HCT116 (cell line): ENCODE measurements around the gene TANC1. TPM values are rescaled to one million over a fixed set of nuclear protein-coding genes. Genes with fewer than 3 reads are reported as not detected.

Source experiments
- ATAC-seq: fragments of 200-7000 bp; cut with Tn5 transposase; 2 replicates; pipeline ENCODE4 v1.9.1; 2020; ENCODE audit warnings: mild to moderate bottlenecking, moderate library complexity
- BruUV-seq: library from RNA; stranded (reverse); fragments of 400-500 nt; replicated peaks from 2 replicates; lab custom pipeline; 2021; lab: Mats Ljungman, UMichigan
- CTCF ChIA-PET: fragments of 300-600 bp; sonication (Branson Sonifier 250); formaldehyde crosslinking; loops from one replicate; lab custom pipeline; 2021; ENCODE audit warnings: antibody characterized with exemption; lab: Charles Lee
- POLR2A ChIA-PET: fragments of 300-600, 350-600 bp; sonication (Branson Sonifier 250); formaldehyde crosslinking; loops from one replicate; lab custom pipeline; 2021; ENCODE audit warnings: antibody characterized with exemption; lab: Charles Lee
- RAD21 ChIA-PET, 2 experiments: fragments of 300-600 bp; sonication (Branson Sonifier 250); formaldehyde crosslinking; loops; one replicate each; lab custom pipeline; 2023; ENCODE audit warnings: low total read pairs in 2 of 2; ENCODE audit not compliant: uncharacterized antibody in 2 of 2, unreplicated experiment in 2 of 2, low non-redundant PET in 1 of 2; lab: Charles Lee
- DNase-seq: peaks from one replicate; pipeline ENCODE4 v3.0.0-alpha.2; 2010; ENCODE audit warnings: low read depth, low spot score
- H2AFZ ChIP-seq: fragments of 200-600 bp; shearing (Covaris generic), sonication (generic); 2 replicates; pipeline ENCODE4 v1.6.1; 2017; ENCODE audit warnings: low read depth, mixed run types, mixed read lengths, antibody characterized with exemption, low read length; ENCODE audit not compliant: poor library complexity, severe bottlenecking
- H3K27ac ChIP-seq: 2 replicates; pipeline ENCODE4 v1.5.1; 2012; ENCODE audit warnings: low read depth, low read length
- H3K27me3 ChIP-seq: fragments of 200-600 bp; sonication (generic); 2 replicates; pipeline ENCODE4 v1.6.1; 2016; ENCODE audit warnings: mixed run types, low read length, mixed read lengths; ENCODE audit not compliant: insufficient read depth
- H3K36me3 ChIP-seq, 2 experiments: fragments of 200-500 bp in 1 of 2; fragments of 200-600 bp in 1 of 2; sonication (Bioruptor generic) in 1 of 2; sonication (generic) in 1 of 2; 2 replicates each; pipeline versions ENCODE4 v1.5.1 to v1.6.1; 2014 to 2016; ENCODE audit warnings: low read length in 2 of 2, inconsistent platforms in 1 of 2, mixed read lengths in 1 of 2, mixed run types in 1 of 2; ENCODE audit not compliant: insufficient read depth in 2 of 2, control insufficient read depth in 1 of 2
- H3K4me1 ChIP-seq, 2 experiments: fragments of 200-600 bp in 1 of 2; sonication (generic) in 1 of 2; 2 replicates each; pipeline versions ENCODE4 v1.5.1 to v1.6.1; 2012 to 2017; ENCODE audit warnings: low read length in 2 of 2, inconsistent platforms in 1 of 2, mild to moderate bottlenecking in 1 of 2, mixed read lengths in 1 of 2, mixed run types in 1 of 2, moderate library complexity in 1 of 2; ENCODE audit not compliant: insufficient read depth in 2 of 2, control insufficient read depth in 1 of 2
- H3K4me2 ChIP-seq: fragments of 200-600 bp; sonication (generic); 2 replicates; pipeline ENCODE4 v1.6.1; 2017; ENCODE audit warnings: mixed run types, low read length, mixed read lengths
- H3K4me3 ChIP-seq, 2 experiments: fragments of 200-600 bp in 1 of 2; sonication (generic) in 1 of 2; replicated peaks in 1 of 2; 2 replicates each; pipeline ENCODE4 v1.5.1; 2011 to 2016; ENCODE audit warnings: low read length in 2 of 2, control low read depth in 1 of 2, low read depth in 1 of 2, mild to moderate bottlenecking in 1 of 2, mixed read lengths in 1 of 2, mixed run types in 1 of 2
- H3K79me2 ChIP-seq: fragments of 200-600 bp; sonication (generic); 2 replicates; pipeline ENCODE4 v1.6.1; 2017; ENCODE audit warnings: mild to moderate bottlenecking, mixed run types, low read length, moderate library complexity, mixed read lengths; ENCODE audit not compliant: insufficient read depth
- H3K9ac ChIP-seq: fragments of 200-600 bp; sonication (generic); 2 replicates; pipeline ENCODE4 v1.6.1; 2016; ENCODE audit warnings: low read length, mixed read lengths
- H3K9me2 ChIP-seq: fragments of 200-600 bp; sonication (generic), shearing (Covaris generic); 2 replicates; pipeline ENCODE4 v1.6.1; 2017; ENCODE audit warnings: mixed run types, mild to moderate bottlenecking, moderate library complexity; ENCODE audit not compliant: insufficient read depth
- H3K9me3 ChIP-seq, 2 experiments: fragments of 200-500 bp in 1 of 2; fragments of 200-600 bp in 1 of 2; sonication (Bioruptor generic) in 1 of 2; sonication (generic) in 1 of 2; 2 replicates each; pipeline ENCODE4 v1.6.1; 2014 to 2017; ENCODE audit warnings: low read length in 2 of 2, mixed read lengths in 2 of 2, inconsistent platforms in 1 of 2, low read depth in 1 of 2, mild to moderate bottlenecking in 1 of 2, mixed run types in 1 of 2, moderate library complexity in 1 of 2; ENCODE audit not compliant: control insufficient read depth in 1 of 2, insufficient read depth in 1 of 2
- H4K20me1 ChIP-seq: fragments of 200-600 bp; sonication (generic), shearing (Covaris generic); 2 replicates; pipeline ENCODE4 v1.6.1; 2017; ENCODE audit warnings: mixed run types, mild to moderate bottlenecking, moderate library complexity; ENCODE audit not compliant: insufficient read depth
- ATF3 ChIP-seq: IDR thresholded peaks from 2 replicates; pipeline ENCODE4 v1.6.1; 2012
- CBX3 ChIP-seq: IDR thresholded peaks from 2 replicates; pipeline ENCODE4 v1.6.1; 2012; ENCODE audit warnings: low read depth
- CEBPB ChIP-seq: IDR thresholded peaks from 2 replicates; pipeline ENCODE4 v1.6.1; 2012; ENCODE audit warnings: low read depth
- CTCF ChIP-seq, 3 experiments: fragments of 200-600 bp in 1 of 3; sonication (generic) in 1 of 3; IDR thresholded peaks in 2 of 3; conservative IDR thresholded peaks in 1 of 3; 2 replicates each; pipeline ENCODE4 v1.5.1; 2012 to 2017; ENCODE audit warnings: low read depth in 2 of 3, low read length in 2 of 3, antibody characterized with exemption in 1 of 3, borderline replicate concordance in 1 of 3, control low read depth in 1 of 3, mild to moderate bottlenecking in 1 of 3, mixed read lengths in 1 of 3, mixed run types in 1 of 3, moderate library complexity in 1 of 3; ENCODE audit not compliant: insufficient read depth in 1 of 3
- EGR1 ChIP-seq: IDR thresholded peaks from 2 replicates; pipeline ENCODE4 v1.6.1; 2012; ENCODE audit warnings: low read depth
- ELF1 ChIP-seq: IDR thresholded peaks from 2 replicates; pipeline ENCODE4 v1.6.1; 2012; ENCODE audit warnings: low read depth, borderline replicate concordance
- EZH2 ChIP-seq: fragments of 200-600 bp; sonication (generic); IDR thresholded peaks from 2 replicates; pipeline ENCODE4 v1.6.1; 2017; ENCODE audit warnings: antibody characterized with exemption, mixed run types
- EZH2phosphoT487 ChIP-seq: fragments of 200-600 bp; IDR thresholded peaks from 2 replicates; pipeline ENCODE4 v1.6.1; 2018; ENCODE audit warnings: antibody characterized with exemption, borderline replicate concordance
- FOSL1 ChIP-seq: IDR thresholded peaks from 2 replicates; pipeline ENCODE4 v1.6.1; 2012; ENCODE audit warnings: low read depth
- POLR2AphosphoS5 ChIP-seq: IDR thresholded peaks from 2 replicates; pipeline ENCODE4 v1.6.1; 2011; ENCODE audit warnings: mild to moderate bottlenecking, low read depth, low read length, moderate library complexity
- RAD21 ChIP-seq: IDR thresholded peaks from 2 replicates; pipeline ENCODE4 v1.6.1; 2012; ENCODE audit warnings: low read depth, mild to moderate bottlenecking
- REST ChIP-seq: IDR thresholded peaks from 2 replicates; pipeline ENCODE4 v1.6.1; 2012; ENCODE audit warnings: low read depth
- SIN3A ChIP-seq: IDR thresholded peaks from 2 replicates; pipeline ENCODE4 v1.6.1; 2012; ENCODE audit warnings: low read depth
- SRF ChIP-seq: IDR thresholded peaks from 2 replicates; pipeline ENCODE4 v1.6.1; 2012; ENCODE audit warnings: low read depth
- TCF7L2 ChIP-seq: IDR thresholded peaks from 2 replicates; pipeline ENCODE4 v1.7.0; 2011; ENCODE audit warnings: borderline replicate concordance, inconsistent platforms; ENCODE audit not compliant: insufficient read depth, insufficient read length; ENCODE audit errors: extremely low read depth
- YY1 ChIP-seq: IDR thresholded peaks from 2 replicates; pipeline ENCODE4 v1.6.1; 2011; ENCODE audit warnings: low read length, low read depth, moderate library complexity, mild to moderate bottlenecking; ENCODE audit not compliant: insufficient replicate concordance; ENCODE audit errors: extremely low read depth
- ZBTB33 ChIP-seq: IDR thresholded peaks from 2 replicates; pipeline ENCODE4 v1.6.1; 2011; ENCODE audit warnings: mild to moderate bottlenecking, low read length, moderate library complexity; ENCODE audit not compliant: insufficient replicate concordance; ENCODE audit errors: extremely low read depth
- ZFX ChIP-seq: fragments of 450-650 bp; IDR thresholded peaks from 2 replicates; pipeline ENCODE4 v1.6.1; 2017
- ZNF274 ChIP-seq: fragments of 200-500 bp; sonication (Bioruptor generic); IDR thresholded peaks from 2 replicates; pipeline ENCODE4 v1.6.1; 2014; ENCODE audit warnings: mild to moderate bottlenecking, low read depth, low read length, inconsistent platforms
- intact Hi-C: fragments of 100-400 bp; cut with micrococcal nuclease; formaldehyde crosslinking; loops from 2 replicates; pipeline ENCODE4 v1.10.0; 2022
- total RNA-seq: library from RNA; stranded (reverse); gene quantifications from one replicate; pipeline ENCODE4 v1.2.1, GENCODE V29; 2021; ENCODE audit not compliant: unreplicated experiment

The TANC1 gene
- total RNA-seq, 1 experiment from 2014 or later: 15.1 TPM

GRCh38 chr2:159015174-159015573, 46.7 kb downstream of the TANC1 start:
- Histone ChIP-seq H3K79me2 (no peaks in the 10 kb centered on the region), H2AFZ (no peak overlapping the region), H3K36me3 (0 out of 4 replicates have a peak, but pooled peaks cover 0 to 5% of the 10 kb centered on the region in 2 experiments), H3K27me3 (no peaks in the 10 kb centered on the region), H3K27ac (no peak overlapping the region), H3K9me2 (no peaks in the 10 kb centered on the region), H3K4me2 (no peak overlapping the region), H3K4me3 (no peak overlapping the region), H3K4me1 (no peaks in the 10 kb centered on the region), H4K20me1 (no peaks in the 10 kb centered on the region), H3K9me3 (peaks cover 4 to 11% of the 10 kb centered on the region in 2 experiments; a peak in 2 of 4 replicates), H3K9ac (no peak overlapping the region)
- BruUV-seq: no TSS peak
- intact Hi-C loops: no loop called here
- TF ChIP-seq ATF3: no peak
- no peak for TF ChIP-seq SIN3A
- no peak for TF ChIP-seq ZNF274
- no peak for TF ChIP-seq SRF
- no peak for TF ChIP-seq EGR1
- TF ChIP-seq YY1: no peak
- TF ChIP-seq EZH2: no peak
- no peak for TF ChIP-seq REST
- TF ChIP-seq ELF1: no peak
- TF ChIP-seq ZFX: no peak
- no peak for TF ChIP-seq ZBTB33
- no peak for TF ChIP-seq TCF7L2
- no peak for TF ChIP-seq RAD21
- TF ChIP-seq CTCF (IDR thresholded peaks at IDR 0.05 in 2 of 3, conservative IDR thresholded peaks at IDR 0.05 in 1 of 3; ENCODE audit: borderline replicate concordance in 1 of 3, insufficient read depth in 1 of 3, low read depth in 2 of 3, low read length in 2 of 3): no peak
- TF ChIP-seq CEBPB: no peak
- no peak for TF ChIP-seq CBX3
- no peak for TF ChIP-seq EZH2phosphoT487
- no peak for TF ChIP-seq POLR2AphosphoS5
- no peak for TF ChIP-seq FOSL1
- ATAC-seq (no peak), DNase-seq (no peak)
- ChIA-PET RAD21 (no interaction called here), POLR2A (no interaction called here), CTCF (no interaction called here)
